Activated CD8-positive, alpha-beta memory T cell treated with anti-CD3 and anti-CD28 coated beads, Interleukin-2, amount 50 U/mL, for 1 hour (primary cell): Measurements from ENCODE around the gene TNFRSF18.

Experiments used
- DNase-seq: peaks from one replicate; pipeline ENCODE4 v3.0.0-alpha.2; 2020; ENCODE audit errors: extremely low read depth

TNFRSF18 gene

GRCh38 chr1:1228596-1229321 lies 22.4 kb upstream of the TNFRSF18 start:
- no peak for DNase-seq

DNA sequence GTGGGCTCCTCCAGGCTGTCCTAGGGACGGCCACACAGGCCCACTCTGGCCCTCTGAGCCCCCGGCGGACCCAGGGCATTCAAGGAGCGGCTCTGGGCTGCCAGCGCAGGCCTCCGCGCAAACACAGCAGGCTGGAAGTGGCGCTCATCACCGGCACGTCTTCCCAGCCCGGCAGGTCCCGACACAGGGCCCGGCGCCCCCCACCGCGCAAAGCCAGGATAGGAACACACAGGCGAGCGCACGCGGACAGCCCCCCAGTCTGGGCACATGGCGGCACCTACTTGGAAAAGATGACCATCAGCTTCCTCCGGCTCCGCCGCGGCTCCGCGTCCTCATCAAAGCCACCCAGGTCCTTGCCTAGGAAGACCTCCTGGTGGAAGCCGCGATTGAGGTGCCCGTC lies 21.8 kb upstream of the TNFRSF18 start:
- DNase-seq, result no peak

GRCh38 chr1:1227386-1227785 lies 21.0 kb upstream of the TNFRSF18 start:
- no peak for DNase-seq

GRCh38 chr1:1226566-1227362 lies 20.4 kb upstream of the TNFRSF18 start:
- no peak for DNase-seq

- DNase-seq, result no peak
Measured at GRCh38 chr1:1225913-1226312, 19.5 kb upstream of the TNFRSF18 start.

GRCh38 chr1:1225238-1225845 lies 18.9 kb upstream of the TNFRSF18 start:
- no peak for DNase-seq

GRCh38 chr1:1223891-1224290 lies 17.5 kb upstream of the TNFRSF18 start:
- DNase-seq, result no peak

DNA sequence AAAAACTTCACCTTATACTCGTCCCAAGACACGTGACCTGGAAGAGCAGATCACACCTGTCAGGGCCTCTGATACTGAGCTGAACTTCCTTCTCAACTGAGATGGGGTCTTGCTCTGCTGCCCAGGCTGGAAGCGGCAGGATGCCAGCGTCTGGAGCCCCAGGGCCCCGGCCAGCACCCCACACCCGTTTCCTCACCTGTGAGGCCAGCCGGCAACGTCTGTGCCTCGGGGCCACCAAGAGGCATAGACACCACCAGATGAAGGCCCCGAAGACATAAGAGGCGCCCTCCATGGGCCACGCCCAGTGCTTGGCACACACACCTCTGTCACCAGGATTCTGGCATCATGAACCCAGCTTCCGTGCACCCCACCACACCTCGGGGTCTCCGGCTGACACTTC lies 16.9 kb upstream of the TNFRSF18 start:
- DNase-seq, result no peak

- no peak for DNase-seq
Measured at GRCh38 chr1:1222575-1223225, 16.3 kb upstream of the TNFRSF18 start.

DNA sequence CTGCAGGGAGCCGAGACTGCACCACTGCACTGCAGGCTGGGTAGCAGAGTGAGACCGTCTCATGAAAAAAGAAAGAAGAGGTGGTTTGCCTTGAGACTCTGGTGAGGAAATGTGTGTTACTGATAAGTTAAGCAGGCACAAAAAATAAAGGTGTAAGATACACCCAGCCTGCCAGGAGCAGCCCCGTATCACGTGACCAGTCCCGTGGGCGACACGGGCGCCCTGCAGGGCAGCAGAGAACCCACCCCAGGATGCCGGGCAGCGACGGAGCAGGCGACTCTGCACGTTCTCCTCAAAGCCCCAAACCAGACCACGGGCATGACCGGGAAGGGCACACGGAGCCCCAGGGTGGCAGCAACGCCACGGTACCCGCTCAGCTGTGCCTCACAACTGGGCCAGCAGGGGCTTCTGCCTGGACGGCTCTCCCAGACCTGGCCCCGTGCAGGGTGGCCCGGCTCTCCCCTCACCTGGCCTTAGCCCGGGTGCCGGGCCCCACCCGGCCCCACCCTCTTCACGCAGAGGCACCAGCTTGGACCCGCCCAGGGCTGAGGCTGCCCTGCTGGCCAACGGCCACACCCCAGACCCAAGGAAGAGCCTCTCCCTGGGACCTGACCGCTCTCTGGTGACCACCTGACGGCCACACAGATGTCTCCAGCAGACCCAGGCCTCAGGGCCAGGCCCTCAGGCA lies 15.6 kb upstream of the TNFRSF18 start:
- no peak for DNase-seq

DNA sequence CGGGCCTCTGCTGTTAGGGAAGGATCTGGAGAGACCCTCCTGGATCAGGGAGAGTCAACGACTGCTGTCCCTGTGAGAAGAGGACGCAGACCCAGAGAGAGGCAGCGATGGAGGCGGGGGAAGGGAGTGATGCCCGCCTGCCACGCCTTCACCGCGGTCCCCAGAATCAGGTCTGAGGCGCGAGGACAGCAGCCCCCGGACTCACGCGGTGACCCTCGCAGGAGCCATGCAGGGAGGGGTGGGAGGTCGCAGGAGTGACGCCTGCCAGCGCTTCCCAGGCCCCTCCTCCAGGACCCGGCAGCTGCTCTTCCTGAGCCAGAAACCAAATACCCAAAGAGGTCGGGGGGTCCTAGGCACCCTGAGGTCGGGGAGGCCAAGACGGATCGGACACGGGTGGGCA lies 13.8 kb upstream of the TNFRSF18 start:
- DNase-seq, result no peak

GRCh38 chr1:1219341-1219740 lies 12.9 kb upstream of the TNFRSF18 start:
- no peak for DNase-seq

- DNase-seq, result no peak
Measured at GRCh38 chr1:1218524-1219200, 12.3 kb upstream of the TNFRSF18 start.

DNA sequence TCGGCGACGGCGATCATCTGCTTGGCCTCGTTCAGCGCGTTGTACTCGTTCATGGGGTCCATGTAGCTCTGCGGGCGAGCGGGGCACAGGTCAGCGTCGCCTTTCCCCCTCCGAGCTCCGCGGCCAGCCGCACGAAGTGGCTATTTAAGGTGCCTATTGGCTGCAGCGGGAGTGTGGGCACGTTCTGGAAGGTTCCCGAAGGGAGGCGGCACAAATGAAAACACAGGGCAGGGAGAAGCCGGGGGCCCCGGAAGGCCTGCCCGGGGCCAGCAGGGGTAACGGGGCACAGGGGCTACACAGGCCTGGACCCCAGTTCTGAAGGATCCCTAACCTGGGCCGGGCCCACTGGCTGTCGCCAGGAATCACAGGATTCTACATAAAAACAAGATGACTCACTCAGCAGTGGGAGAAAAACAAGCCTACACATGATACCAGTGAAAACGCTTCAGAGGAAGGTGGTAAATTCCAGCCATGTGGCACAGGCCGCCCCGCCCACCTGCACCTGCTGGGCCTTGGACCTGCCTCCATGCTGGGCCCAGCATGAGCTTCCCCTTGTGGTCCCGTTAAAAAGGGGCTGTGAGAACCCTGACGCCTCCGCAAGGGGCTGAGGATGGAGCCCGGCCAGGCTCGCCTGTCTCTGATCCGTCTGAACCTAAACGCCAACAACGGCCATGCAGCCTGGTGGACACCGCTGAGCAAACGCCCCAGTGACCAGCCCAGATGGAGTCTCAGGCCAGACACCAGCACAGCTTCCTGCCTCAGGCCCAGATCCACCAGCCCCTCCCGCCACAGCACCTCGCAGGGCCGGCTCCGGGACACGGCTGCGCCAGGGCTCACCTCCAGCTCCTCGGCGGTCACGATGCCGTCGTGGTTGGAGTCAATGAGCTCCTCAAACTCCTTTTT lies 11.5 kb upstream of the TNFRSF18 start:
- DNase-seq, result no peak

DNA sequence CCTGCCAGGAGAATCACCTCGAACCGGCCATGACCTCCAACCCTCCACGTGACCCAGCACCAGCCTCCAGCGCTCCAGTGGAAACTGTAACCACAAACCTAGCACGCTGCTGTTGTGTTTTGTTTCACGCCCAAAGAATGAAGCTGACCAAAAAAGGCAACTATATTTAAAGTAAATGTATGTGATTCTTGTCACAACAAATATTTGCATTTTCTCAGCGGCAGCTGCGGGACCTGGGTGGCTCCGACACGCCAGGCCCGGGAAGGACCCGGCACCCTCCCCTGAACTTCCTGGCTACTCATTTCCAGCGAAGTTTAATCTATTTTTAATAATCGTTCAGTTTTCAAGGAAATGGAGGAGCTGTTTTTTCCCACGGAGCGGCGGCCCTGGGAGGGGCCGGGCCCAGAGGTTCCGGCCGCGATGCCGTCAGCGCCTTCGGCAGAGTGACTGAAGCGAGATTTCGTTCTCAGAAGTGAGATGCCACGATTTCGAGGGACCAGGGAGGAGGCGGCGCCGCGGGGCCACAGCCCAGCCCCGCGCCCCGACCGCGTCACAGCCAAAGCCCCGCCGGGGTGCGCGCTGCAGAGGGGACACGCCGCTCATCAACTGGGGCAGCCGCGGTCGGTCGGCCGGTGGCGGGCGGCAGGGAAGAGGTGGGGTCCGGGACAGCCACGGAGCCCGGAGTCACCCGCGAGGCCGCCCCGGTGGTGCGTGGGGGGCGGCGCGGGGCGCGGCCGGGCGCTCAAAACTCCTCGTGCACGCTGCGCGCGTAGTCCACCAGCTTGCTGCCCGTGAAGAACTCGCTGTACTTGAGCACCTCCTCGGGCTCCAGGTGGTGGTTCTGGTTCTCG lies 10.6 kb upstream of the TNFRSF18 start:
- no peak for DNase-seq

DNA sequence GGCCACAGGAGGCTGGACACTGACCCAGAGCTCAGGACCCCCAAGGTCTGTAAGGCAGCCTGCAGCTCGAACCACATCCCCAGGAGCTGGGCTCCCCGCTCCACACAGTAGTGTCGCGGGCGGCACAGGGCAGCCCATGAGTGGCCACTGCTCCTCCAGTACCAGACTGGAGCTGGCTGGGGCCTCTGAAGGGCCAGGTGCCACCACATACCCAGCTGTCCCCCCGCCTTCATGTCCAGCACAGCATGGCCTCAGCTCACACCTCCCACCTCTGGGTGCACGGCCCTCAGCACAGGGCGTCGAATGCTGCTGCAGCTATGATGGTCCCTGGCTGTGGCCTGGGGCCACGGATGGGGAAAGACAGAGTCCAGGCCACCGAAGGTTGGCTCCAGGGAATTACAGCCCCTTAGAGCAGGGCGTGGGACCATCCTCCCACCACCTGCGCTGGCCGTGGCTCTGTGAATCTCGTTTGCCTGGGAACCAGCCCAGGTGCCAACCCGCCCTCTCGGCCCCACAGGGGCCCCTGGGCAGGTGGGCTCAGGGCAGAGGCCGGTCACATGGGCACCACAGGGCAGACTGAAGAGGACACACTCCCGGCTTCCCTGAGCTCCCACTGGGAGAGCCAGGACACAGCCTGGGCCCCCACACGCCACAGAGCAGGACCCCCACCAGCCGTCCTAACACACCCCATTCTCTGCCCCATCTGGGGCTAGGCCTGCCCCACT lies 9.7 kb upstream of the TNFRSF18 start:
- DNase-seq, result no peak

GRCh38 chr1:1215080-1215676 lies 8.8 kb upstream of the TNFRSF18 start:
- DNase-seq, result no peak
